GM15510 (cell line): ENCODE results near the gene GMCL2.

Experiments
- POLR2A ChIP-seq: IDR thresholded peaks from 3 replicates; pipeline ENCODE4 v1.6.1; 2011; ENCODE audit warnings: borderline replicate concordance; ENCODE audit not compliant: insufficient read length; ENCODE audit errors: extremely low read depth

Gene GMCL2

GRCh38 chr5:178182158-178182876 is 4.9 kb downstream of the GMCL2 start:
- no peak for TF ChIP-seq POLR2A

GRCh38 chr5:178180141-178180863 is 6.9 kb downstream of the GMCL2 start:
- TF ChIP-seq POLR2A: no peak

- TF ChIP-seq POLR2A: no peak
These were observed 9.6 kb downstream of the GMCL2 start for GRCh38 chr5:178177569-178177968.

- no peak for TF ChIP-seq POLR2A
These were observed 10.4 kb downstream of the GMCL2 start for GRCh38 chr5:178176791-178177190.

- no peak for TF ChIP-seq POLR2A
These were observed 12.7 kb downstream of the GMCL2 start for GRCh38 chr5:178174456-178174855.

- TF ChIP-seq POLR2A: no peak
These were observed 16.7 kb downstream of the GMCL2 start for GRCh38 chr5:178170455-178170854.

GRCh38 chr5:178165581-178165980 is 21.6 kb downstream of the GMCL2 start:
- TF ChIP-seq POLR2A: no peak

- no peak for TF ChIP-seq POLR2A
These were observed 23.1 kb downstream of the GMCL2 start for GRCh38 chr5:178163772-178164735.

GRCh38 chr5:178162481-178162880 is 24.7 kb downstream of the GMCL2 start:
- no peak for TF ChIP-seq POLR2A

GRCh38 chr5:178160176-178160575 is 27.0 kb downstream of the GMCL2 start:
- TF ChIP-seq POLR2A: no peak

GRCh38 chr5:178155065-178155464 is 32.1 kb downstream of the GMCL2 start:
- no peak for TF ChIP-seq POLR2A

GRCh38 chr5:178153530-178154340 is 33.4 kb downstream of the GMCL2 start, which contains the start of gene NHP2:
TSS of gene NHP2 (minus strand) at chr5:178153885. CDS start at chr5:178153817, 68 bp downstream.
- peak; percentile 58 for TF ChIP-seq POLR2A

GRCh38 chr5:178152491-178153444 is 34.4 kb downstream of the GMCL2 start:
- no peak for TF ChIP-seq POLR2A
